K562 (cell line): ENCODE data around the gene SLIRP. TPM values are rescaled to one million over a fixed set of nuclear protein-coding genes. Genes with fewer than 3 reads are reported as not detected.

ENCODE experiments used
- CBX5 ChIP-seq: IDR thresholded peaks from 2 replicates; pipeline ENCODE4 v1.6.1; 2014; ENCODE audit warnings: low read depth, borderline replicate concordance
- CHD2 ChIP-seq: IDR thresholded peaks from 2 replicates; pipeline ENCODE4 v1.6.1; 2011; ENCODE audit warnings: low read depth, low read length
- CXXC5 ChIP-seq: fragments of 250-450 bp; sonication (Bioruptor Pico); IDR thresholded peaks from 2 replicates; pipeline ENCODE4 v1.8.0; 2022; ENCODE audit warnings: inconsistent platforms, mild to moderate bottlenecking, moderate library complexity
- DIDO1 ChIP-seq: fragments of 450-650 bp; IDR thresholded peaks from 2 replicates; pipeline ENCODE4 v1.6.1; 2016; ENCODE audit warnings: low read depth, missing biosample characterization, missing genetic modification characterization
- ETV5 ChIP-seq: sonication (generic); formaldehyde crosslinking; IDR thresholded peaks from 2 replicates; pipeline ENCODE4 v1.4.0; 2020; ENCODE audit warnings: low read depth, mild to moderate bottlenecking, missing genetic modification reagents
- GABPB1 ChIP-seq: sonication (generic); formaldehyde crosslinking; IDR thresholded peaks from 2 replicates; pipeline ENCODE4 v1.8.0; 2022; ENCODE audit warnings: mild to moderate bottlenecking, missing genetic modification reagents
- HEY1 ChIP-seq: fragments of 250-450 bp; sonication (Bioruptor Pico); IDR thresholded peaks from 2 replicates; pipeline ENCODE4 v1.5.0; 2020; ENCODE audit warnings: mild to moderate bottlenecking, moderate library complexity, borderline replicate concordance
- JUN ChIP-seq, 2 experiments: sonication (generic) in 1 of 2; formaldehyde crosslinking in 1 of 2; IDR thresholded peaks; 2 replicates each; pipeline versions ENCODE4 v1.6.1 to v1.8.0; 2012 to 2022; ENCODE audit warnings: borderline replicate concordance in 2 of 2, mild to moderate bottlenecking in 2 of 2, improper control_type of control experiment in 1 of 2, low read depth in 1 of 2, low read length in 1 of 2, missing genetic modification reagents in 1 of 2
- KHSRP ChIP-seq: fragments of 450-650 bp; IDR thresholded peaks from 2 replicates; pipeline ENCODE4 v1.6.1; 2017
- KLF10 ChIP-seq: fragments of 250-450 bp; sonication (Bioruptor Pico); IDR thresholded peaks from 2 replicates; pipeline ENCODE4 v1.6.1; 2021; ENCODE audit warnings: matching md5 sums
- KLF6 ChIP-seq: fragments of 250-450 bp; sonication (Bioruptor Pico); IDR thresholded peaks from 2 replicates; pipeline ENCODE4 v1.4.0; 2020; ENCODE audit warnings: mild to moderate bottlenecking, moderate library complexity, borderline replicate concordance
- MTA3 ChIP-seq: fragments of 450-650 bp; formaldehyde crosslinking; IDR thresholded peaks from 2 replicates; pipeline ENCODE4 v1.6.1; 2017; ENCODE audit warnings: mild to moderate bottlenecking, borderline replicate concordance
- MTF1 ChIP-seq: fragments of 250-450 bp; sonication (Bioruptor Pico); IDR thresholded peaks from 2 replicates; pipeline ENCODE4 v1.9.0; 2021; ENCODE audit warnings: moderate library complexity, mild to moderate bottlenecking, inconsistent platforms, borderline replicate concordance
- PHF21A ChIP-seq: fragments of 450-650 bp; IDR thresholded peaks from 2 replicates; pipeline ENCODE4 v1.6.1; 2017; ENCODE audit warnings: low read depth, borderline replicate concordance
- POLR3G ChIP-seq: IDR thresholded peaks from 2 replicates; pipeline ENCODE4 v1.6.1; 2011; ENCODE audit not compliant: insufficient read length, insufficient replicate concordance; ENCODE audit errors: extremely low read depth
- PPARD ChIP-seq: fragments of 250-450 bp; sonication (Bioruptor Pico); IDR thresholded peaks from 2 replicates; pipeline ENCODE4 v1.8.0; 2022; ENCODE audit warnings: inconsistent platforms, mild to moderate bottlenecking, moderate library complexity
- PRPF4 ChIP-seq: fragments of 200-400 bp; formaldehyde crosslinking; IDR thresholded peaks from one replicate; pipeline ENCODE4 v1.6.1; 2017; ENCODE audit warnings: low read length, low read depth, mild to moderate bottlenecking; ENCODE audit not compliant: insufficient read depth, poor library complexity, severe bottlenecking
- ZBTB34 ChIP-seq: fragments of 250-450 bp; sonication (Bioruptor Pico); IDR thresholded peaks from 2 replicates; pipeline ENCODE4 v1.8.0; 2021; ENCODE audit warnings: mild to moderate bottlenecking, moderate library complexity
- ZNF23 ChIP-seq: fragments of 250-450 bp; sonication (Bioruptor Pico); IDR thresholded peaks from 2 replicates; pipeline ENCODE4 v1.4.0; 2020; ENCODE audit warnings: mild to moderate bottlenecking
- ZNF436 ChIP-seq: fragments of 250-450, 450-650 bp; sonication (Bioruptor Pico); formaldehyde crosslinking; IDR thresholded peaks from 2 replicates; pipeline ENCODE4 v1.7.0; 2020; ENCODE audit warnings: mild to moderate bottlenecking
- ZNF695 ChIP-seq: fragments of 450-650 bp; formaldehyde crosslinking; IDR thresholded peaks from 2 replicates; pipeline ENCODE4 v1.4.0; 2020; ENCODE audit warnings: mild to moderate bottlenecking, moderate library complexity
- ZNF778 ChIP-seq: fragments of 450-650 bp; formaldehyde crosslinking; IDR thresholded peaks from 2 replicates; pipeline ENCODE4 v1.4.0; 2020; ENCODE audit warnings: mild to moderate bottlenecking, moderate library complexity
- ZZZ3 ChIP-seq: fragments of 450-650 bp; IDR thresholded peaks from 2 replicates; pipeline ENCODE4 v1.6.1; 2016; ENCODE audit warnings: antibody characterized with exemption, mild to moderate bottlenecking, moderate library complexity
- polyA plus RNA-seq, 8 experiments: library from polyadenylated mRNA; depleted of rRNA in 4 of 8; stranded (reverse) in 5 of 8; unstranded in 3 of 8; fragments of >200 nt; fragmentation: Nextera tagmentation in 2 of 8; fragmentation: Illumina TruSeq in 1 of 8; extraction: Ambion mirVana in 2 of 8; extraction: Trizol in 1 of 8; gene quantifications; 2 replicates each; pipeline versions ENCODE4 v1.2.1 to v1.2.3, GENCODE V29; 2011 to 2014; ENCODE audit warnings: inconsistent platforms in 1 of 8, missing spikeins in 1 of 8
- total RNA-seq, 7 experiments: library from RNA; depleted of rRNA in 6 of 7; stranded (reverse); fragments of >200 nt in 6 of 7; fragmentation: Illumina TruSeq in 2 of 7; extraction: Trizol in 2 of 7; gene quantifications; 2 replicates each; pipeline versions ENCODE4 v1.2.1 to v1.2.3, GENCODE V29; 2011 to 2021; ENCODE audit warnings: low replicate concordance in 1 of 7
- TF ChIP-seq, protein P1 (sequence below): IDR thresholded peaks from 2 replicates; pipeline ENCODE4 v1.6.1; 2011; ENCODE audit warnings: borderline replicate concordance, low read depth, mild to moderate bottlenecking, moderate library complexity, low read length; ENCODE audit not compliant: insufficient read depth, poor library complexity, severe bottlenecking
- TF ChIP-seq, protein P2 (sequence below), 2 experiments: fragments of 450-650 bp; conservative IDR thresholded peaks; 2 replicates each; pipeline ENCODE4 v1.6.1; 2017; ENCODE audit warnings: mild to moderate bottlenecking in 2 of 2, moderate library complexity in 2 of 2

Gene SLIRP
- total and polyA plus RNA-seq, 9 of the 15 experiments (the other 6 are each of a cell fraction or from before 2014, with no cell fraction given), result 251 to 1,905 (median 491) TPM

DNA sequence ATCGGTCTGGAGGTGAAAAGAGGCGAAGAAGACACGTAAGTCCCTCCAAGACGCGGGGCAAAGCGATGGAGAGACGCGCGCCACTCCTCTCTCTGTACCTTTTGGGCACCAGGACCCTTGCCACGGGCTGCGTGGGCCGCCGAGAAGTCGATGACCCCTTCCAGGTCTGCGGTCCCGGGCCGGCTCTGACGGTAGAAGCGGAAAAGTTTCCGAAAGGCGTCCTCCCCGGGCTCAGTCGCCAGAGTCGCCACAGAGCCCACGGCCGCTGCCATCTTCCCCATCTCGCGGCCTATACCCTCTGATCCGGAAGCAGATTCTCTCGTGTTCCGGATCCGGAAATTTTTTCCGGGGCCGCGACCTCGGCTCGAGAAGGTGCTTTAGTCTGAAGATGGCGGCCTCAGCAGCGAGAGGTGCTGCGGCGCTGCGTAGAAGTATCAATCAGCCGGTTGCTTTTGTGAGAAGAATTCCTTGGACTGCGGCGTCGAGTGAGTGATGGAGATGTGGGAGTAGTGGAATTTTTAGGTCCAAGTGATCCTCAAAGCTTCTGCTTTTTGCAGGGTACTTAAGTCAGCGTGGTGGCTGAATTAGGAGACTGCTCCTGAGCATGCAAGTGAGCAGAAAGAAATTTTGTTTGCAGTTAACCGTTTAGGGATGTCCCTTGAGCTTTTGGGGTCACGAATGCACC, at the start of gene SLIRP, which contains the start of gene ALKBH1 (continued):
- TF ChIP-seq, protein P1, sequence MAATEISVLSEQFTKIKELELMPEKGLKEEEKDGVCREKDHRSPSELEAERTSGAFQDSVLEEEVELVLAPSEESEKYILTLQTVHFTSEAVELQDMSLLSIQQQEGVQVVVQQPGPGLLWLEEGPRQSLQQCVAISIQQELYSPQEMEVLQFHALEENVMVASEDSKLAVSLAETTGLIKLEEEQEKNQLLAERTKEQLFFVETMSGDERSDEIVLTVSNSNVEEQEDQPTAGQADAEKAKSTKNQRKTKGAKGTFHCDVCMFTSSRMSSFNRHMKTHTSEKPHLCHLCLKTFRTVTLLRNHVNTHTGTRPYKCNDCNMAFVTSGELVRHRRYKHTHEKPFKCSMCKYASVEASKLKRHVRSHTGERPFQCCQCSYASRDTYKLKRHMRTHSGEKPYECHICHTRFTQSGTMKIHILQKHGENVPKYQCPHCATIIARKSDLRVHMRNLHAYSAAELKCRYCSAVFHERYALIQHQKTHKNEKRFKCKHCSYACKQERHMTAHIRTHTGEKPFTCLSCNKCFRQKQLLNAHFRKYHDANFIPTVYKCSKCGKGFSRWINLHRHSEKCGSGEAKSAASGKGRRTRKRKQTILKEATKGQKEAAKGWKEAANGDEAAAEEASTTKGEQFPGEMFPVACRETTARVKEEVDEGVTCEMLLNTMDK, result no peak
- TF ChIP-seq MTF1 (CRISPR knock-in tag) (no peak), KLF6 (no peak), ZBTB34 (CRISPR knock-in tag) (no peak), ZZZ3 (no peak), GABPB1 (CRISPR knock-in tag) (peak; percentile 95), CBX5 (no peak), CHD2 (0 out of 2 replicates have a peak, but pooled peaks have one; percentile 14), ZNF695 (CRISPR knock-in tag) (no peak), DIDO1 (tag) (peak; percentile 59; the same call in 1 of the 2 replicates), HEY1 (CRISPR knock-in tag) (no peak), PRPF4 (no peak), PPARD (no peak), MTA3 (no peak), ZNF436 (no peak), ZNF23 (CRISPR knock-in tag) (no peak), JUN (IDR thresholded peaks at IDR 0.05; ENCODE audit: borderline replicate concordance, low read depth, low read length) (no peak), JUN (CRISPR knock-in tag; IDR thresholded peaks at IDR 0.05; ENCODE audit: borderline replicate concordance) (no peak), KLF10 (CRISPR knock-in tag) (no peak), POLR3G (no peak), ZNF778 (CRISPR knock-in tag) (no peak), PHF21A (no peak), ETV5 (CRISPR knock-in tag) (no peak), CXXC5 (CRISPR knock-in tag) (peak; percentile 63), KHSRP (no peak)
- TF ChIP-seq, protein P2, sequence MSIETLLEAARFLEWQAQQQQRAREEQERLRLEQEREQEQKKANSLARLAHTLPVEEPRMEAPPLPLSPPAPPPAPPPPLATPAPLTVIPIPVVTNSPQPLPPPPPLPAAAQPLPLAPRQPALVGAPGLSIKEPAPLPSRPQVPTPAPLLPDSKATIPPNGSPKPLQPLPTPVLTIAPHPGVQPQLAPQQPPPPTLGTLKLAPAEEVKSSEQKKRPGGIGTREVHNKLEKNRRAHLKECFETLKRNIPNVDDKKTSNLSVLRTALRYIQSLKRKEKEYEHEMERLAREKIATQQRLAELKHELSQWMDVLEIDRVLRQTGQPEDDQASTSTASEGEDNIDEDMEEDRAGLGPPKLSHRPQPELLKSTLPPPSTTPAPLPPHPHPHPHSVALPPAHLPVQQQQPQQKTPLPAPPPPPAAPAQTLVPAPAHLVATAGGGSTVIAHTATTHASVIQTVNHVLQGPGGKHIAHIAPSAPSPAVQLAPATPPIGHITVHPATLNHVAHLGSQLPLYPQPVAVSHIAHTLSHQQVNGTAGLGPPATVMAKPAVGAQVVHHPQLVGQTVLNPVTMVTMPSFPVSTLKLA (conservative IDR thresholded peaks at IDR 0.05), result peak; percentile 25 to 81; a peak in 3 of 4 replicates
